Measurements from ENCODE around the gene RSL24D1. TPM values are rescaled to one million over a fixed set of nuclear protein-coding genes. Genes with fewer than 3 reads are reported as not detected.

The RSL24D1 gene
- total RNA-seq, 1 donor from 2014 or later, result 64.0 TPM

Other genes starting within 250 kb of the RSL24D1 start
- gene RAB27A, start 92.9 kb upstream of the RSL24D1 start, total RNA-seq, result 27.6 TPM
- 11.8 TPM for gene PIGBOS1, start 122.2 kb upstream of the RSL24D1 start, total RNA-seq
- 8.5 TPM for gene PIGB, start 122.3 kb upstream of the RSL24D1 start, total RNA-seq
- 90.6 TPM for gene CCPG1, start 211.4 kb upstream of the RSL24D1 start, total RNA-seq
- gene PIERCE2, start 211.6 kb upstream of the RSL24D1 start, total RNA-seq, result 0.85 TPM

All from sciatic nerve (tissue), 1 donor.